PC-3 (cell line): ENCODE measurements around the gene ATXN3. TPM values are rescaled to one million over a fixed set of nuclear protein-coding genes. Genes with fewer than 3 reads are reported as not detected.
A peak's percentile ranks its signal among the peaks of the same experiment; 100 is the strongest.

Experiments used
- ATAC-seq: fragments of 200-7000 bp; cut with Tn5 transposase; 2 replicates; pipeline ENCODE4 v1.9.1; 2020; ENCODE audit warnings: mild to moderate bottlenecking, moderate library complexity
- BruUV-seq: library from RNA; stranded (reverse); fragments of 400-500 nt; replicated peaks from 2 replicates; lab custom pipeline; 2021; lab: Mats Ljungman, UMichigan
- CTCF ChIA-PET: fragments of 300-600 bp; sonication (Branson Sonifier 250); formaldehyde crosslinking; loops from one replicate; lab custom pipeline; 2022; ENCODE audit warnings: antibody characterized with exemption; lab: Charles Lee
- POLR2A ChIA-PET: fragments of 300-600 bp; sonication (Branson Sonifier 250); formaldehyde crosslinking; loops from one replicate; lab custom pipeline; 2022; ENCODE audit warnings: antibody characterized with exemption; ENCODE audit not compliant: unreplicated experiment; lab: Charles Lee
- DNase-seq: peaks from one replicate; pipeline ENCODE4 v3.0.0-alpha.2; 2015
- H2AFZ ChIP-seq: fragments of 300-600 bp; sonication (generic); 2 replicates; pipeline ENCODE4 v1.6.0; 2016; ENCODE audit warnings: antibody characterized with exemption, low read length
- H3F3A ChIP-seq: fragments of 300-600 bp; sonication (generic); one replicate; pipeline ENCODE4 v1.6.0; 2017; ENCODE audit warnings: antibody characterized with exemption, low read length, control low read depth, mild to moderate bottlenecking; ENCODE audit not compliant: unreplicated experiment
- H3K27ac ChIP-seq: fragments of 300-600 bp; sonication (generic); 2 replicates; pipeline ENCODE4 v1.5.1; 2016; ENCODE audit warnings: mild to moderate bottlenecking, low read length
- H3K27me3 ChIP-seq: fragments of 300-600 bp; sonication (generic); 2 replicates; pipeline ENCODE4 v1.6.1; 2016; ENCODE audit warnings: low read length, mixed read lengths
- H3K36me3 ChIP-seq: fragments of 300-600 bp; sonication (generic); 2 replicates; pipeline ENCODE4 v1.6.1; 2016; ENCODE audit warnings: low read depth, mixed run types, low read length, mixed read lengths
- H3K4me1 ChIP-seq: fragments of 300-600 bp; sonication (generic); 2 replicates; pipeline ENCODE4 v1.5.1; 2016; ENCODE audit warnings: low read length; ENCODE audit not compliant: insufficient read depth
- H3K4me2 ChIP-seq: fragments of 300-600 bp; sonication (generic); 2 replicates; pipeline ENCODE4 v1.6.0; 2016; ENCODE audit warnings: low read length
- H3K4me3 ChIP-seq: fragments of 300-600 bp; sonication (generic); 2 replicates; pipeline ENCODE4 v1.5.1; 2016; ENCODE audit warnings: mild to moderate bottlenecking, low read length, mixed read lengths
- H3K79me2 ChIP-seq: fragments of 300-600 bp; sonication (generic); 2 replicates; pipeline ENCODE4 v1.6.1; 2017; ENCODE audit warnings: low read length, mixed read lengths
- H3K9ac ChIP-seq: fragments of 300-600 bp; sonication (generic); 2 replicates; pipeline ENCODE4 v1.6.0; 2016; ENCODE audit warnings: mild to moderate bottlenecking, low read length
- H3K9me2 ChIP-seq: fragments of 300-600 bp; sonication (generic); replicated peaks from 2 replicates; pipeline ENCODE4 v1.6.1; 2016; ENCODE audit warnings: mixed run types, low read length, mixed read lengths
- H3K9me3 ChIP-seq: fragments of 300-600 bp; sonication (generic); 2 replicates; pipeline ENCODE4 v1.6.1; 2016; ENCODE audit warnings: low read length, mixed read lengths
- H4K20me1 ChIP-seq: fragments of 300-600 bp; sonication (generic); 2 replicates; pipeline ENCODE4 v1.6.1; 2016; ENCODE audit warnings: low read length, mixed read lengths
- CTCF ChIP-seq: fragments of 300-600 bp; sonication (generic); conservative IDR thresholded peaks from 2 replicates; pipeline ENCODE4 v1.5.1; 2017; ENCODE audit warnings: antibody characterized with exemption, low read depth, mild to moderate bottlenecking, low read length
- EZH2 ChIP-seq: fragments of 300-600 bp; sonication (generic); IDR thresholded peaks from one replicate; pipeline ENCODE4 v1.6.1; 2017; ENCODE audit warnings: antibody characterized with exemption, mild to moderate bottlenecking, low read length; ENCODE audit not compliant: unreplicated experiment
- EZH2phosphoT487 ChIP-seq: fragments of 300-600 bp; sonication (generic); IDR thresholded peaks from 2 replicates; pipeline ENCODE4 v1.6.1; 2018; ENCODE audit warnings: mild to moderate bottlenecking, antibody characterized with exemption, low read length, borderline replicate concordance
- intact Hi-C: fragments of 100-400 bp; cut with micrococcal nuclease; formaldehyde crosslinking; loops from 2 replicates; pipeline ENCODE4 v1.9.0; 2023
- total RNA-seq: library from RNA; depleted of rRNA; stranded (reverse); fragments of >200 nt; gene quantifications from 2 replicates; pipeline ENCODE4 v1.2.3, GENCODE V29; 2014

ATXN3 gene
- total RNA-seq, 1 experiment from 2014 or later, result 49.3 TPM

- CTCF ChIA-PET, result no interaction called here
Observed at GRCh38 chr14:92014040-92014439, 92.3 kb downstream of the ATXN3 start.

DNA sequence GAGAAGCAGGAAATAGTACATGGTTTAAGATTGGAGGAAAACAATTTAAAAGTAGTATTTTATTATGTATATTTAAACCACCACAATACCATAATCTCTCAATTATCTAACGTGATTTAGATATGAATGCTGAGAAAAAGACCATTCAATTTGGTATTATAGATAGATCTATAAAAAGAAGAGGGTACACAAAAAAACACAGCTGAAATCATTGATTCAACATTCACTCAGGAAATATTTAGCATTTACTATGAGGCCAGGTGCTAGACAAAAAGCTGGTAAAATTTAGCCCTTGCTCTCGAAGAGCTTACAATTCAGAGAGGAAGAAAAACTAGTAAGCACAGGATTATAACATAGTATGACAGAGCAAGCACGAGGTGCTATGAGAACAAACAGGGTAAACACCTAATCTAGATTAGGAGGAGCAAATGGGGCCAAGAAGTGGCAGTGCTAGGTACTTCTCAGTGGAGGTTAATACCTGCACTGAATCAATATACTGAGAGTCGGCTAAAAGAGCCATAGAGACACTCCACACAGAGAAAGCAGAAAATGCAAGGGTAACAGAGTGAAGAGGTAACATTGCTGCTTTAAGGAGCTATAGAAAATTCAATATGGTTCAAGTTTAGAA is 94.1 kb downstream of the ATXN3 start:
- H3K79me2 ChIP-seq, result no peaks in the 10 kb centered on the region

More at GRCh38 chr14:92014040-92014439, 92.3 kb downstream of the ATXN3 start:
- no peak overlapping the region for H3K4me3 ChIP-seq
- H3K27ac ChIP-seq, result no peak overlapping the region
- peaks cover 3% of the 10 kb centered on the region; the same call in 1 of the 2 replicates for H4K20me1 ChIP-seq
- ATAC-seq (no peak), DNase-seq (no peak)
- no peaks in the 10 kb centered on the region for H3K9me2 ChIP-seq
- H3K36me3 ChIP-seq, result peaks cover 13% of the 10 kb centered on the region; the same call in 1 of the 2 replicates
- no peak for TF ChIP-seq EZH2phosphoT487
- TF ChIP-seq CTCF, result no peak
- no peak for TF ChIP-seq EZH2
- H3K27me3 ChIP-seq, result no peaks in the 10 kb centered on the region
- no peak overlapping the region for H3K4me2 ChIP-seq
- H3F3A ChIP-seq, result no peaks in the 10 kb centered on the region
- no peaks in the 10 kb centered on the region for H3K9me3 ChIP-seq
- no TSS peak for BruUV-seq
- H3K79me2 ChIP-seq, result no peaks in the 10 kb centered on the region
- H2AFZ ChIP-seq, result no peak overlapping the region
- no peak overlapping the region for H3K9ac ChIP-seq
- no peaks in the 10 kb centered on the region for H3K4me1 ChIP-seq
- intact Hi-C loops, result no loop called here
- POLR2A ChIA-PET, result no interaction called here

More for the DNA sequence above, 94.1 kb downstream of the ATXN3 start:
- no peaks in the 10 kb centered on the region for H3K27me3 ChIP-seq
- no peaks in the 10 kb centered on the region for H3K9me2 ChIP-seq
- H3K4me1 ChIP-seq, result no peaks in the 10 kb centered on the region
- DNase-seq (no peak), ATAC-seq (peak; percentile 59)
- H4K20me1 ChIP-seq, result peaks cover 3% of the 10 kb centered on the region; the same call in 1 of the 2 replicates
- no peak overlapping the region for H3K4me3 ChIP-seq
- BruUV-seq, result no TSS peak
- intact Hi-C loops, result no loop called here
- no peak overlapping the region for H3K4me2 ChIP-seq
- H3K9me3 ChIP-seq, result no peaks in the 10 kb centered on the region
- no peak overlapping the region for H3K9ac ChIP-seq
- H2AFZ ChIP-seq, result no peak overlapping the region
- no peak for TF ChIP-seq EZH2
- TF ChIP-seq EZH2phosphoT487, result no peak
- no peak for TF ChIP-seq CTCF
- peaks cover 20% of the 10 kb centered on the region; the same call in 1 of the 2 replicates for H3K36me3 ChIP-seq
- no peaks in the 10 kb centered on the region for H3F3A ChIP-seq
- ChIA-PET CTCF (no interaction called here), POLR2A (interaction anchor here (0.6 kb wide), 1 partner anchor 714 kb away, joined by 4 read pairs; no protein-coding TSS in a partner anchor)
- no peak overlapping the region for H3K27ac ChIP-seq
